Measurements from ENCODE around the gene PAK2.
"Not testable (repeated sequence)": the region's sequence is repeated elsewhere in the genome, so short reads cannot be mapped to it uniquely, and the experiment has no call there.

Gene PAK2

GRCh38 chr3:196721097-196721496, 18.6 kb upstream of the PAK2 start:
- H3K27ac ChIP-seq = no peak overlapping the region
- DNase-seq (ENCODE audit: low read depth, low spot score) = no peak
- H3K9me3 ChIP-seq (ENCODE audit: low read depth, low read length) = peaks cover 7% of the 10 kb centered on the region; the same call in 1 of the 2 replicates
- H3K36me3 ChIP-seq (ENCODE audit: insufficient read depth, low read length) = peaks cover 57% of the 10 kb centered on the region
- H3K9ac ChIP-seq (ENCODE audit: insufficient read length) = no peak overlapping the region
- H3K4me3 ChIP-seq = no peak overlapping the region
- TF ChIP-seq POLR2AphosphoS5 (IDR thresholded peaks at IDR 0.05; ENCODE audit: borderline replicate concordance, low read depth, low read length) (no peak), EZH2 (IDR thresholded peaks at IDR 0.05) (no peak), FOXP2 (optimal IDR thresholded peaks at IDR 0.05; ENCODE audit: control extremely low read depth, extremely low read length, insufficient read depth) (no peak)

GRCh38 chr3:196726788-196727675, 12.6 kb upstream of the PAK2 start:
- Histone ChIP-seq H3K9ac (ENCODE audit: insufficient read length) (no peak overlapping the region), H3K27ac (no peak overlapping the region), H3K4me3 (no peak overlapping the region), H3K9me3 (ENCODE audit: low read depth, low read length) (no peaks in the 10 kb centered on the region), H3K36me3 (ENCODE audit: insufficient read depth, low read length) (peaks cover 48% of the 10 kb centered on the region)
- TF ChIP-seq POLR2AphosphoS5 (IDR thresholded peaks at IDR 0.05; ENCODE audit: borderline replicate concordance, low read depth, low read length) (no peak), EZH2 (IDR thresholded peaks at IDR 0.05) (no peak), FOXP2 (optimal IDR thresholded peaks at IDR 0.05; ENCODE audit: control extremely low read depth, extremely low read length, insufficient read depth) (no peak)
- no peak for DNase-seq (ENCODE audit: low read depth, low spot score)

- DNase-seq (ENCODE audit: low read depth, low spot score) = no peak
- Histone ChIP-seq H3K4me3 (no peak overlapping the region), H3K36me3 (ENCODE audit: insufficient read depth, low read length) (peaks cover 41% of the 10 kb centered on the region), H3K27ac (no peak overlapping the region), H3K9ac (ENCODE audit: insufficient read length) (no peak overlapping the region), H3K9me3 (ENCODE audit: low read depth, low read length) (no peaks in the 10 kb centered on the region)
- TF ChIP-seq POLR2AphosphoS5 (IDR thresholded peaks at IDR 0.05; ENCODE audit: borderline replicate concordance, low read depth, low read length) = no peak
- no peak for TF ChIP-seq EZH2 (IDR thresholded peaks at IDR 0.05)
- no peak for TF ChIP-seq FOXP2 (optimal IDR thresholded peaks at IDR 0.05; ENCODE audit: control extremely low read depth, extremely low read length, insufficient read depth)
Measured at GRCh38 chr3:196735751-196736150, 3.9 kb upstream of the PAK2 start.

GRCh38 chr3:196736670-196737374, 2.8 kb upstream of the PAK2 start:
- TF ChIP-seq POLR2AphosphoS5 (IDR thresholded peaks at IDR 0.05; ENCODE audit: borderline replicate concordance, low read depth, low read length) (no peak), FOXP2 (optimal IDR thresholded peaks at IDR 0.05; ENCODE audit: control extremely low read depth, extremely low read length, insufficient read depth) (no peak), EZH2 (IDR thresholded peaks at IDR 0.05) (no peak)

GRCh38 chr3:196737655-196738054, 2.0 kb upstream of the PAK2 start:
- H3K4me3 ChIP-seq = no peak overlapping the region
- peaks cover 30% of the 10 kb centered on the region for H3K36me3 ChIP-seq (ENCODE audit: insufficient read depth, low read length)
- TF ChIP-seq POLR2AphosphoS5 (IDR thresholded peaks at IDR 0.05; ENCODE audit: borderline replicate concordance, low read depth, low read length) (no peak), FOXP2 (optimal IDR thresholded peaks at IDR 0.05; ENCODE audit: control extremely low read depth, extremely low read length, insufficient read depth) (no peak), EZH2 (IDR thresholded peaks at IDR 0.05) (no peak)
- no peak overlapping the region for H3K27ac ChIP-seq
- no peak overlapping the region for H3K9ac ChIP-seq (ENCODE audit: insufficient read length)
- no peak for DNase-seq (ENCODE audit: low read depth, low spot score)
- H3K9me3 ChIP-seq (ENCODE audit: low read depth, low read length) = no peaks in the 10 kb centered on the region

More at GRCh38 chr3:196736670-196737374, 2.8 kb upstream of the PAK2 start:
- no peaks in the 10 kb centered on the region for H3K9me3 ChIP-seq (ENCODE audit: low read depth, low read length)
- DNase-seq (ENCODE audit: low read depth, low spot score) = no peak
- H3K4me3 ChIP-seq = no peak overlapping the region
- peaks cover 33% of the 10 kb centered on the region for H3K36me3 ChIP-seq (ENCODE audit: insufficient read depth, low read length)
- H3K9ac ChIP-seq (ENCODE audit: insufficient read length) = no peak overlapping the region
- no peak overlapping the region for H3K27ac ChIP-seq

- peak overlapping the region; percentile 88 for H3K4me3 ChIP-seq
- peaks cover 24% of the 10 kb centered on the region for H3K36me3 ChIP-seq (ENCODE audit: insufficient read depth, low read length)
- H3K9me3 ChIP-seq (ENCODE audit: low read depth, low read length) = peaks cover 2% of the 10 kb centered on the region; the same call in 1 of the 2 replicates
- peak overlapping the region; percentile 80 for H3K27ac ChIP-seq
- peak overlapping the region; percentile 88 for H3K9ac ChIP-seq (ENCODE audit: insufficient read length)
- no peak for TF ChIP-seq EZH2 (IDR thresholded peaks at IDR 0.05)
- TF ChIP-seq FOXP2 (optimal IDR thresholded peaks at IDR 0.05; ENCODE audit: control extremely low read depth, extremely low read length, insufficient read depth) = no peak
- TF ChIP-seq POLR2AphosphoS5 (IDR thresholded peaks at IDR 0.05; ENCODE audit: borderline replicate concordance, low read depth, low read length) = no peak
- peak; percentile 56 for DNase-seq (ENCODE audit: low read depth, low spot score)
Measured at GRCh38 chr3:196740481-196741248, 1.0 kb downstream of the PAK2 start.

- Histone ChIP-seq H3K9me3 (ENCODE audit: low read depth, low read length) (peaks cover 7% of the 10 kb centered on the region; the same call in 1 of the 2 replicates), H3K4me3 (peak overlapping the region; percentile 88), H3K9ac (ENCODE audit: insufficient read length) (peak overlapping the region; percentile 88), H3K36me3 (ENCODE audit: insufficient read depth, low read length) (peaks cover 25% of the 10 kb centered on the region), H3K27ac (peak overlapping the region; percentile 80)
- TF ChIP-seq FOXP2 (optimal IDR thresholded peaks at IDR 0.05; ENCODE audit: control extremely low read depth, extremely low read length, insufficient read depth) (no peak), EZH2 (IDR thresholded peaks at IDR 0.05) (no peak)
- DNase-seq (ENCODE audit: low read depth, low spot score) = no peak
Measured at GRCh38 chr3:196741249-196741889, 1.7 kb downstream of the PAK2 start.

GRCh38 chr3:196743569-196743968, 3.9 kb downstream of the PAK2 start:
- H3K4me3 ChIP-seq = not testable (repeated sequence)

More at GRCh38 chr3:196743569-196743968, 3.9 kb downstream of the PAK2 start:
- Histone ChIP-seq H3K9me3 (ENCODE audit: low read depth, low read length) (peaks cover 12% of the 10 kb centered on the region; the same call in 1 of the 2 replicates), H3K36me3 (ENCODE audit: insufficient read depth, low read length) (peaks cover 38% of the 10 kb centered on the region)
- H3K9ac ChIP-seq (ENCODE audit: insufficient read length); H3K27ac ChIP-seq; DNase-seq (ENCODE audit: low read depth, low spot score): not testable (repeated sequence)
